SK-N-SH treated with all-trans-retinoic acid at 6 μM for 48 hours (cell line): ENCODE data around the gene LRCH1.

Experiments
- ARNTL ChIP-seq: fragments of 450-650 bp; formaldehyde crosslinking; IDR thresholded peaks from 2 replicates; pipeline ENCODE4 v1.5.0; 2020; ENCODE audit warnings: low read depth, mild to moderate bottlenecking, moderate library complexity, borderline replicate concordance
- OSR1 ChIP-seq: fragments of 250-450 bp; sonication (Bioruptor Pico); IDR thresholded peaks from 2 replicates; pipeline ENCODE4 v1.8.0; 2022; ENCODE audit warnings: moderate library complexity, mild to moderate bottlenecking, inconsistent platforms
- TCF4 ChIP-seq: fragments of 250-450 bp; sonication (Bioruptor Pico); IDR thresholded peaks from 2 replicates; pipeline ENCODE4 v1.8.0; 2021; ENCODE audit warnings: mild to moderate bottlenecking, moderate library complexity, borderline replicate concordance
- TOX ChIP-seq: fragments of 250-450 bp; sonication (Bioruptor Pico); IDR thresholded peaks from 2 replicates; pipeline ENCODE4 v1.8.0; 2021; ENCODE audit warnings: mild to moderate bottlenecking, moderate library complexity, borderline replicate concordance
- ZFP3 ChIP-seq: fragments of 250-450 bp; sonication (Bioruptor Pico); IDR thresholded peaks from 2 replicates; pipeline ENCODE4 v1.5.0; 2020; ENCODE audit warnings: mild to moderate bottlenecking, moderate library complexity
- ZNF565 ChIP-seq: fragments of 450-650 bp; formaldehyde crosslinking; conservative IDR thresholded peaks from 2 replicates; pipeline ENCODE4 v1.5.0; 2020; ENCODE audit warnings: low read depth, mild to moderate bottlenecking, moderate library complexity
- TF ChIP-seq, protein P1 (sequence below): fragments of 250-450 bp; sonication (Bioruptor Pico); IDR thresholded peaks from 2 replicates; pipeline ENCODE4 v1.8.0; 2021; ENCODE audit warnings: low read depth, mild to moderate bottlenecking, moderate library complexity, borderline replicate concordance

DNA sequence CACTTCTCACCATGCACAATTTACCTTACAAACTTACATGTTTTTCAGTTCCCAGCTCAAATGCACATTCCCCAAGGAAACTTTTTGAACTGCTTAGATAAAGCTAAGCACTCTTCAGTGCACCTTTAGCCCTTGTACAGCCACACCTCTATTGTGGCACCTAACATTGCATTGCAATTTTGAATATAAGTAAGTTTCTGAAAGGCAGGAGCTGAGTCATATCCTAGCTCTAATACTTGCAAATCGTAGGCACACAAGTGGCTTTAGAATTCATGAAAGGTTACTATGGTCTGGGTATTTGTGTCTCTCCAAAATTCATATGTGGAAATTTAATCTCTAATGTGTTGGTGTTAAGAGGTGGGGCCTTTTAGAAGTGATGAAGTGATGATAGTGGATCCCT lies 248.9 kb downstream of the LRCH1 start:
- no peak for TF ChIP-seq TOX (CRISPR knock-in tag)
- TF ChIP-seq ARNTL (CRISPR knock-in tag) = no peak
- TF ChIP-seq, protein P1, sequence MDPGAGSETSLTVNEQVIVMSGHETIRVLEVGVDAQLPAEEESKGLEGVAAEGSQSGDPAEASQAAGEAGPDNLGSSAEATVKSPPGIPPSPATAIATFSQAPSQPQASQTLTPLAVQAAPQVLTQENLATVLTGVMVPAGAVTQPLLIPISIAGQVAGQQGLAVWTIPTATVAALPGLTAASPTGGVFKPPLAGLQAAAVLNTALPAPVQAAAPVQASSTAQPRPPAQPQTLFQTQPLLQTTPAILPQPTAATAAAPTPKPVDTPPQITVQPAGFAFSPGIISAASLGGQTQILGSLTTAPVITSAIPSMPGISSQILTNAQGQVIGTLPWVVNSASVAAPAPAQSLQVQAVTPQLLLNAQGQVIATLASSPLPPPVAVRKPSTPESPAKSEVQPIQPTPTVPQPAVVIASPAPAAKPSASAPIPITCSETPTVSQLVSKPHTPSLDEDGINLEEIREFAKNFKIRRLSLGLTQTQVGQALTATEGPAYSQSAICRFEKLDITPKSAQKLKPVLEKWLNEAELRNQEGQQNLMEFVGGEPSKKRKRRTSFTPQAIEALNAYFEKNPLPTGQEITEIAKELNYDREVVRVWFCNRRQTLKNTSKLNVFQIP (CRISPR knock-in tag) = no peak
- no peak for TF ChIP-seq ZNF565 (CRISPR knock-in tag)
- TF ChIP-seq OSR1 (CRISPR knock-in tag) = no peak
- TF ChIP-seq TCF4 (CRISPR knock-in tag) = no peak
- TF ChIP-seq ZFP3 = no peak
